HG02588 (cell line): ENCODE measurements around the gene NCKAP5L.

Source experiments
- ATAC-seq: cut with Tn5 transposase; IDR thresholded peaks from one replicate; pipeline ENCODE4 v1.9.1; 2021; ENCODE audit warnings: mild to moderate bottlenecking, moderate library complexity; ENCODE audit not compliant: unreplicated experiment

Gene NCKAP5L

GRCh38 chr12:49825971-49826421, 2.2 kb downstream of the NCKAP5L start:
- no peak for ATAC-seq

DNA sequence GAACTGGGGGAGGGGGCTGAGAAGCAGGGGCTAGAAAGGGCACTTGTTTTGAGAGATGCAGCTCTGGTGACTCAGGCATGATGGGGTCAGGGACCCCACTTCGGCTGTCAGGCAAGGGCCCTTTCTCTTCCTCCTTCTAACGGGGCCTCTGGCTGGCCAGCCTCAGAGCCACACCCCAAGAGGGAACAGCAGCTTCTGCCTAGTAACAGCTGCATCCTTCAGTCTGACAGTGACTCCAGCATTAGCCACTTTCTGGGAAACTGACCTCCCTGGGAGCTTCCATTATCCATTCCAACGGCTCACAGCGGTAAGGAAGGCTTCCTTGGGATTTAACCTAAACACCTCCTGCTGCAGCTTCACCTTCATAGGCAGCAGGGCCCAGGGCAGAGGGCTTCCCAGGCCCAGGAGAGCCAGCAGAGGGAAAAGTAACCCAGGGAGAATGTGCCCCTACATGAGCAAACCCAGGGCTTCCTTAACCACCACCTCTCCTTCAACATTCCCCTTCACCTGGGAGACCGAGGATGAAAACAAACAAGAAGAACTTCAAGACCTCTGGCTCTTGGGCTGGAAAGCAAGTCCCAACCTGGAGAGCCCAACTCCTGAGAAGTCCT, 2.7 kb downstream of the NCKAP5L start:
- ATAC-seq, result no peak

DNA sequence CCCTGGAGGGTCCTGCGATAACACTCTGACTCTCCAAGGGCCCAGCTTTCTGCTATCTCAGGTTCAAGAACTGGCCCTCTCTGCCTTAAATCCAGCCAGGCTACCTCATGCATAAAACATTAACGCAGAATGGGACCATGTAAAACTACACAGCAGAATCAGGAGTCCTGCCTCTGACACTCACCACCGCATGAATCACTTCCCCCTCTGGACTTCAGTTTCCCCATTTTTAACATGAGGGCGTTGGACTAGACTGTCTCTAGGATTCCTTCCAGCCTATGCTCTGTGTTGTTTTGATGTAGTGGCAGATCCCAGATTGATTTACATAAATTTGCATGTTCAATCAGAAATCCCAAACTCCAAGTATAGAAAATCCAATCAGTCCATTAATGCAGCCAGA, 3.3 kb downstream of the NCKAP5L start:
- ATAC-seq, result no peak

DNA sequence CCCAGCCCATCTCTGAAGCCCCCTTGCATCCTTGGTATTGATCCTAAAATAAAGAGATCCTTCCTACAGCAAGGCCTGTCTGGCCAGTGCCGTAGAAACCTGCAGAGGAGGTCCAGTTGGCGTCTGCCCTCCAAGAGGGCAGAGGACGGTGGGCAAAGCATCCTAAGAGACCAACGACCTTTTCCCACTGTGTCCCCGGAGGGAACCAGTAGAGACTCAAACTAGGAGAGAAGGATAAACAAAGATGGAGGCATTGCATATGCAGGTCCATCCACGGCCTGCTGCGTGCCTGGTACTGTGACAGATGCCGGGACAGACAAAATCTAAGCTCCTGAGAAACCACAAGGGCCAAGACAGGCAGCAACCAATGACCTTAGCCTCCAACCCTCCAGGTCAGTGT, 3.8 kb downstream of the NCKAP5L start:
- no peak for ATAC-seq

GRCh38 chr12:49823951-49824350, 4.3 kb downstream of the NCKAP5L start:
- ATAC-seq, result no peak

- ATAC-seq, result no peak
Measured at GRCh38 chr12:49823350-49823749, 4.9 kb downstream of the NCKAP5L start.

- ATAC-seq, result no peak
Measured at GRCh38 chr12:49821373-49822287, 6.6 kb downstream of the NCKAP5L start.

DNA sequence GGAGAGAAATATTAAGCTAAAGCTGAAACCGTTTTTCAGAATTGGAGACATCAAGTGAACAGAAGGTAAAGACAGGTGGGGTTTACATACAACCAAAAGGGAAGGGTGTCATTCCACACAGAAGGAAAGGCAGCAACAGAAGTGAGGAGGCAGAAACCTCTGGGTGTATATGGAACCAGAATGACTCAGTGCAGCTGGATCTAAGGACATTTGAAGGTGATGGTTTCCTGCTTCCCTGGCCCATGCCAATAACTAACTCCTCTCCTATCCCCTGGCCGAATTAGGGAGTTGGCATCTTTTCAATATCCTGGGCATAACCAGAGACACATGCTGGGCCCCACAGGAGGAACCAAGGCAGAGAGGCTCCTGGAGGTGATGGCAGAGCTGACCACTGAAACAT, 8.4 kb downstream of the NCKAP5L start:
- ATAC-seq, result no peak

- ATAC-seq, result no peak
Measured at GRCh38 chr12:49818241-49818895, 9.8 kb downstream of the NCKAP5L start.

GRCh38 chr12:49813131-49813530, 15.1 kb downstream of the NCKAP5L start:
- no peak for ATAC-seq

DNA sequence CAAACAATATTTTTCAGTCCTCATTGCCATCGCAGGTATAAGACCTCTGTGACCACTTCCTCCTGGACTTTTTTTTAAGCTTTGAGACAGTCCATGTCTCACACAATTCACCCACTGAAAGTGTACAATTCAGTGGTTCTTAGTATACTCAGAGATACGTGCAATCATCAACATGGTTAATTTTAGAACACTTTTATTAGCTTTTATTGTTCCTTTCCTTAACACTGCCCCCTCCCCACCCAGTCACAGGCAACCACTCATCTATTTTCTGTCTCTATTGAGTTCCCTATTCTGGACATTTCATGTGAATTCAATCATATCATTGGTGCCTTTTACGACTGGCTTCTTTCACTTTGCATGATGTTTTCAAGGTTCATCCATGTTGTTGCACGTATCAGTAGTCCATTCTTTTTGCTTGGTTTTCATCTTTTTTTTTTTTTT, 16.2 kb downstream of the NCKAP5L start:
- no peak for ATAC-seq

GRCh38 chr12:49811136-49811535, 17.1 kb downstream of the NCKAP5L start:
- ATAC-seq, result no peak

DNA sequence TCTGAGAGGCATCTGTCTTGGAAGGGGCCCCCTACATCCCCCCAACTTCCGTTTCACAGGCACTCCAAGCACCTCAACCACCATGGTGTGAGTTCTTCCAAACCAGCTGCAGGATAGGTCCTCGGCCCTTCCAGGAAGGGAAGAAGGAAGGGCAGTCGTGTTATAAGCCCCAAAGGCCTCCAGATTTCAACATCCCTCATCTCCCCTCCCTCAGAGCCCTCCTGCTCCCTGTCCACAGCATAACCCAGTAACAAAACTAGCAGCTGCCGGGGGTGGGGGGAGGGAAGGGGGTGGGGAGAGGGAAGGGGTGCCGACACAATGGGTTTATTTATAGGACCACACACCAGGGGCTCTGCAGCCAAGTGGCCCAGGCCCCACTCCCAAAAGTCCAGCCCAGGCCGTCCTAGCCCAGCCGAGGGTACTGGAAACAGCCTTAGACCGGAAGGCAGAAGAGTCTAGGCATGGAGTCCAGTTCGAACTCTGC, 18.3 kb downstream of the NCKAP5L start:
- ATAC-seq, result no peak

GRCh38 chr12:49809381-49809905, 18.8 kb downstream of the NCKAP5L start:
- ATAC-seq, result no peak

- no peak for ATAC-seq
Measured at GRCh38 chr12:49808686-49809380, 19.4 kb downstream of the NCKAP5L start.

- ATAC-seq, result no peak
Measured at GRCh38 chr12:49807991-49808580, 20.1 kb downstream of the NCKAP5L start.

DNA sequence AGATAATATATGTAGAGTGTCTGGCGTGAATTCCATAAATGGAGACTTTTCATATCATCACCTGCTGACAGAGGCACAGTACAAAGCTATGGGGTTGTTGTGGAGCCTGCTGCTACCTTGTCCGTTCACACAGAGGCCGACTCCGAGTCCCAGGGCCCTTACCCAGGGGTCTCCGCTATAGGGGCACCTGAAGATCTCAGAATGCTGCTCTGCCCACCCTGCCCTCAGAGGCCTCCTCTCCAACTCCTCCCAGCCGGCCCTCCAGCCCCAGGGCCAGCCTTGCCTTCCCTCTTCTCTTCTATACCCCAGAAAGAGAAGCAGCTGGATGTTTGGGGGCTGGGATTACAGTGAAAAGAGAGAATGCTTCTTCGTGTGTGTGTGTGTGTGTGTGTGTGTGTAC, 21.3 kb downstream of the NCKAP5L start:
- ATAC-seq, result no peak

- ATAC-seq, result no peak
Measured at GRCh38 chr12:49806321-49806813, 21.8 kb downstream of the NCKAP5L start.

DNA sequence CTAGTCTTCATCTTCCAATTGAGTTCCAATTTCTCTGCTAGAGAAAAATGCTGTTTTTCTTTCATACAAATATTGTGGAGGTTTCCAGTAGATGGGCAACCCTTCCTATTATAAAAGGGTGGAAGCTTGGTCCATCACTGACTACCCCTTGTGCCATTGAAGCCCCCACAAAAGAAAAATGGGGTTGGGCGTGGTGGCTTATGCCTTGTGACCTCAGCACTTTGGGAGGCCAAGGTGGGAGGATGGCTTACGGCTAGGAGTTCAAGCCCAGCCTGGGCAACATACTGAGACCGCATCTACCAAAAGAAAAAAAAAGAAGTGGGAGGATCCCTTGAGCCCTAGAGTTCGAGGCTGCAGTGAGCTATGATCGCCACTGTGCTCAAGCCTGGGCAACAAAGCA, 22.8 kb downstream of the NCKAP5L start:
- no peak for ATAC-seq

GRCh38 chr12:49804821-49805220, 23.4 kb downstream of the NCKAP5L start:
- ATAC-seq, result no peak
